ENCODE data around the gene HOXA5.

GRCh38 chr7:27103489-27104226 is 39.8 kb downstream of the HOXA5 start:
- no peak for TF ChIP-seq CTCF (IDR thresholded peaks at IDR 0.05)
- no peak for TF ChIP-seq POLR2A (IDR thresholded peaks at IDR 0.05)
